K562 (cell line): ENCODE measurements around the gene NOL11. TPM values are rescaled to one million over a fixed set of nuclear protein-coding genes. Genes with fewer than 3 reads are reported as not detected.

ENCODE experiments used
- ATAC-seq: fragments of 200-7000 bp; cut with Tn5 transposase; 3 replicates; pipeline ENCODE4 v1.9.1; 2020; ENCODE audit warnings: moderate library complexity
- BruUV-seq: library from RNA; stranded (reverse); fragments of 400-500 nt; replicated peaks from 2 replicates; lab custom pipeline; 2021; lab: Mats Ljungman, UMichigan
- CTCF ChIA-PET: fragments of 300-600 bp; formaldehyde crosslinking; extraction: SDS; loops from one replicate; lab custom pipeline; 2021; ENCODE audit warnings: low intra/inter-chr PET ratio; lab: Yijun Ruan, JAX
- POLR2A ChIA-PET: fragments of 300-600, 350-650 bp; sonication (Branson Sonifier 250); formaldehyde crosslinking; extraction: SDS; loops from one replicate; lab custom pipeline; 2021; ENCODE audit warnings: antibody characterized with exemption, inconsistent platforms; lab: Yijun Ruan, JAX
- DNase-seq, 4 experiments: peaks; one replicate each; pipeline versions ENCODE4 v3.0.0 to v3.0.0-alpha.2; 2011 to 2018; ENCODE audit warnings: low spot score in 3 of 4, mixed read lengths in 3 of 4; ENCODE audit errors: extremely low read depth in 1 of 4
- FAIRE-seq: peaks from 2 replicates; lab custom pipeline; 2011; peaks lifted over from hg19 to GRCh38; lab: Jason Lieb, UNC
- H2AFZ ChIP-seq: 2 replicates; pipeline ENCODE4 v1.6.0; 2011; ENCODE audit warnings: low read depth, low read length, control low read depth, inconsistent platforms
- H3K27ac ChIP-seq: fragments of 200-600 bp; 3 replicates; pipeline ENCODE4 v1.8.0; 2011; ENCODE audit warnings: low read depth, mild to moderate bottlenecking, control low read depth, inconsistent platforms, low read length, moderate library complexity, mixed read lengths; ENCODE audit errors: extremely low read depth
- H3K27me3 ChIP-seq, 2 experiments: fragments of 300-600 bp in 1 of 2; 2 replicates in 1 of 2; 3 replicates in 1 of 2; pipeline versions ENCODE4 v1.6.0 to v1.8.0; 2011; ENCODE audit warnings: inconsistent platforms in 2 of 2, low read length in 2 of 2, mild to moderate bottlenecking in 1 of 2, mixed read lengths in 1 of 2, moderate library complexity in 1 of 2; ENCODE audit not compliant: control insufficient read depth in 2 of 2, insufficient read depth in 2 of 2
- H3K36me3 ChIP-seq: fragments of 300-600 bp; 3 replicates; pipeline ENCODE4 v1.8.0; 2011; ENCODE audit warnings: mild to moderate bottlenecking, low read length, inconsistent platforms; ENCODE audit not compliant: control insufficient read depth, insufficient read depth
- H3K4me1 ChIP-seq, 2 experiments: fragments of 200-600 bp in 1 of 2; replicated peaks in 1 of 2; 2 replicates in 1 of 2; 3 replicates in 1 of 2; pipeline versions ENCODE4 v1.5.1 to v1.8.0; 2011; ENCODE audit warnings: inconsistent platforms in 2 of 2, low read length in 2 of 2, mild to moderate bottlenecking in 1 of 2, mixed read lengths in 1 of 2, moderate library complexity in 1 of 2; ENCODE audit not compliant: control insufficient read depth in 2 of 2, insufficient read depth in 2 of 2
- H3K4me2 ChIP-seq: 2 replicates; pipeline ENCODE4 v1.6.1; 2011; ENCODE audit warnings: low read length, control low read depth, inconsistent platforms, mixed read lengths; ENCODE audit not compliant: insufficient read depth
- H3K4me3 ChIP-seq: fragments of 200-600 bp; sonication (generic), shearing (Covaris generic); 2 replicates; pipeline ENCODE4 v1.5.1; 2016; ENCODE audit warnings: control low read depth, inconsistent platforms
- H3K79me2 ChIP-seq: fragments of 200-600 bp; 3 replicates; pipeline ENCODE4 v1.8.0; 2011; ENCODE audit warnings: low read length, inconsistent platforms; ENCODE audit not compliant: control insufficient read depth, insufficient read depth
- H3K9ac ChIP-seq, 2 experiments: 2 replicates each; pipeline versions ENCODE4 v1.6.0 to v1.6.1; 2011; ENCODE audit warnings: low read depth in 2 of 2, low read length in 2 of 2, control low read depth in 1 of 2, inconsistent platforms in 1 of 2, mild to moderate bottlenecking in 1 of 2, mixed read lengths in 1 of 2; ENCODE audit not compliant: insufficient read depth in 1 of 2
- H3K9me1 ChIP-seq: one replicate; pipeline ENCODE4 v1.6.0; 2011; ENCODE audit warnings: inconsistent platforms, mild to moderate bottlenecking, low read length, moderate library complexity; ENCODE audit not compliant: control insufficient read depth, insufficient read depth
- H3K9me3 ChIP-seq: replicated peaks from 2 replicates; pipeline ENCODE4 v1.5.1; 2011; ENCODE audit warnings: low read depth, low read length, inconsistent platforms; ENCODE audit not compliant: control insufficient read depth, insufficient read depth
- H4K20me1 ChIP-seq: replicated peaks from 2 replicates; pipeline ENCODE4 v1.6.1; 2011; ENCODE audit warnings: low read length, inconsistent platforms, mixed read lengths; ENCODE audit not compliant: control insufficient read depth, insufficient read depth
- BRF1 ChIP-seq: IDR thresholded peaks from 3 replicates; pipeline ENCODE4 v1.6.1; 2011; ENCODE audit warnings: borderline replicate concordance, mild to moderate bottlenecking; ENCODE audit not compliant: insufficient read length; ENCODE audit errors: extremely low read depth
- COPS2 ChIP-seq: fragments of 450-650 bp; conservative IDR thresholded peaks from 2 replicates; pipeline ENCODE4 v1.6.1; 2016; ENCODE audit warnings: mild to moderate bottlenecking, moderate library complexity
- CTCF ChIP-seq, 3 experiments: IDR thresholded peaks in 2 of 3; conservative IDR thresholded peaks in 1 of 3; 2 replicates each; pipeline ENCODE4 v1.5.1; 2011 to 2012; ENCODE audit warnings: low read length in 3 of 3, mild to moderate bottlenecking in 3 of 3, control low read depth in 2 of 3, improper control_type of control experiment in 1 of 3, inconsistent platforms in 1 of 3, low read depth in 1 of 3, mixed read lengths in 1 of 3, moderate library complexity in 1 of 3; ENCODE audit not compliant: insufficient read depth in 2 of 3
- HSF4 ChIP-seq: fragments of 250-450 bp; sonication (Bioruptor Pico); IDR thresholded peaks from 2 replicates; pipeline ENCODE4 v2.1.2; 2022; ENCODE audit warnings: mild to moderate bottlenecking, moderate library complexity, borderline replicate concordance
- NR4A1 ChIP-seq, 2 experiments: fragments of 250-450 bp in 1 of 2; fragments of 450-650 bp in 1 of 2; sonication (Bioruptor Pico) in 1 of 2; IDR thresholded peaks; 2 replicates each; pipeline versions ENCODE4 v1.4.0 to v1.6.1; 2016 to 2020; ENCODE audit warnings: mild to moderate bottlenecking in 2 of 2, missing compliant biosample characterization in 1 of 2, missing genetic modification characterization in 1 of 2, moderate library complexity in 1 of 2
- NUFIP1 ChIP-seq: fragments of 450-650 bp; IDR thresholded peaks from 2 replicates; pipeline ENCODE4 v1.6.1; 2018; ENCODE audit not compliant: partially characterized antibody
- STAT5A ChIP-seq: IDR thresholded peaks from 2 replicates; pipeline ENCODE4 v1.6.1; 2012; ENCODE audit warnings: low read length, inconsistent platforms, borderline replicate concordance
- STAT5B ChIP-seq: fragments of 250-450 bp; sonication (Bioruptor Pico); IDR thresholded peaks from 2 replicates; pipeline ENCODE4 v1.8.0; 2021; ENCODE audit warnings: mild to moderate bottlenecking, inconsistent platforms
- ZNF140 ChIP-seq: fragments of 250-450 bp; sonication (Bioruptor Pico); IDR thresholded peaks from 2 replicates; pipeline ENCODE4 v1.8.0; 2021; ENCODE audit warnings: moderate library complexity, mild to moderate bottlenecking, inconsistent platforms
- ZNF184 ChIP-seq: sonication (generic); formaldehyde crosslinking; IDR thresholded peaks from 2 replicates; pipeline ENCODE4 v1.5.0; 2020; ENCODE audit warnings: missing genetic modification reagents
- WGBS: fragments of 100-300 bp; shearing (Covaris generic); methylation state at CpG from one replicate; pipeline ENCODE4 v1.1.6; 2016; ENCODE audit warnings: low coverage, mixed read lengths; ENCODE audit not compliant: insufficient coverage; ENCODE audit errors: missing lambda C conversion rate; 5-methylcytosine and 5-hydroxymethylcytosine counted together
- in situ Hi-C: fragments of 300-500 bp; cut with MboI; formaldehyde crosslinking; loops from 4 replicates; pipeline ENCODE4 v1.15.0; 2018; ENCODE audit warnings: inconsistent platforms, mixed read lengths
- intact Hi-C: fragments of 100-400 bp; cut with micrococcal nuclease; formaldehyde crosslinking; loops from 2 replicates; pipeline ENCODE4 v1.14.2; 2022
- polyA plus RNA-seq, 8 experiments: library from polyadenylated mRNA; depleted of rRNA in 4 of 8; stranded (reverse) in 5 of 8; unstranded in 3 of 8; fragments of >200 nt; fragmentation: Nextera tagmentation in 2 of 8; fragmentation: Illumina TruSeq in 1 of 8; extraction: Ambion mirVana in 2 of 8; extraction: Trizol in 1 of 8; gene quantifications; 2 replicates each; pipeline versions ENCODE4 v1.2.1 to v1.2.3, GENCODE V29; 2011 to 2014; ENCODE audit warnings: inconsistent platforms in 1 of 8, missing spikeins in 1 of 8
- total RNA-seq, 7 experiments: library from RNA; depleted of rRNA in 6 of 7; stranded (reverse); fragments of >200 nt in 6 of 7; fragmentation: Illumina TruSeq in 2 of 7; extraction: Trizol in 2 of 7; gene quantifications; 2 replicates each; pipeline versions ENCODE4 v1.2.1 to v1.2.3, GENCODE V29; 2011 to 2021; ENCODE audit warnings: low replicate concordance in 1 of 7

Gene NOL11
- total and polyA plus RNA-seq, 9 of the 15 experiments (the other 6 are each of a cell fraction or from before 2014, with no cell fraction given), result 61.1 to 175 (median 121) TPM

- Histone ChIP-seq H3K36me3 (no peaks in the 10 kb centered on the region), H2AFZ (no peak overlapping the region), H3K27ac (no peak overlapping the region), H3K4me3 (no peak overlapping the region), H3K27me3 (peaks cover 16 to 27% of the 10 kb centered on the region in 2 experiments), H3K4me1 (no peaks in the 10 kb centered on the region), H3K9ac (no peak overlapping the region), H3K79me2 (no peaks in the 10 kb centered on the region), H3K9me3 (no peaks in the 10 kb centered on the region), H3K4me2 (no peak overlapping the region), H3K9me1 (no peaks in the 10 kb centered on the region)
- BruUV-seq, result no TSS peak
- DNase-seq (no peak), ATAC-seq (no peak), FAIRE-seq (no peak)
- in situ Hi-C loops (loop anchor here (25.0 kb wide), 1 partner anchor 295 kb away; the partner anchor contains the start of gene PITPNC1), intact Hi-C loops (no loop called here)
- 0% methylated on average over 2 of the region's 2 CpGs for WGBS
- ChIA-PET POLR2A (no interaction called here), CTCF (no interaction called here)
- no peak for TF ChIP-seq ZNF184 (CRISPR knock-in tag)
- TF ChIP-seq STAT5A, result no peak
- TF ChIP-seq STAT5B, result no peak
- TF ChIP-seq, all 486 proteins: peak for 0
- no peaks in the 10 kb centered on the region for H4K20me1 ChIP-seq
These were observed 35.5 kb upstream of the NOL11 start for GRCh38 chr17:67682196-67682595.

- H3K9me3 ChIP-seq, result no peaks in the 10 kb centered on the region
- no peak overlapping the region for H3K4me2 ChIP-seq
- CTCF ChIA-PET, result no interaction called here
- FAIRE-seq (no peak), DNase-seq (no peak), ATAC-seq (no peak)
- intact Hi-C loops (loop anchor here (5.0 kb wide), 2 partner anchors 308 to 408 kb away; partner anchors contain the start of gene PITPNC1), in situ Hi-C loops (loop anchor here (25.0 kb wide), 1 partner anchor 298 kb away; the partner anchor contains the start of gene PITPNC1)
- H3K79me2 ChIP-seq, result no peaks in the 10 kb centered on the region
- H3K36me3 ChIP-seq, result no peaks in the 10 kb centered on the region
- POLR2A ChIA-PET, result interaction anchor here (0.5 kb wide), 1 partner anchor 11 kb away, joined by 3 read pairs; no protein-coding TSS in a partner anchor
- no peak overlapping the region for H3K9ac ChIP-seq
- H3K4me3 ChIP-seq, result no peak overlapping the region
- BruUV-seq, result no TSS peak
- no peaks in the 10 kb centered on the region for H3K4me1 ChIP-seq
- H3K27ac ChIP-seq, result no peak overlapping the region
- H3K27me3 ChIP-seq, result peaks cover 14% of the 10 kb centered on the region in 2 experiments; a peak in 4 of 5 replicates
- WGBS, result 3% methylated on average over 3 of the region's 3 CpGs
- no peak overlapping the region for H2AFZ ChIP-seq
- TF ChIP-seq NR4A1 (CRISPR knock-in tag; IDR thresholded peaks at IDR 0.05) (no peak), NR4A1 (tag; IDR thresholded peaks at IDR 0.05) (no peak), CTCF (IDR thresholded peaks at IDR 0.05 in 2 of 3, conservative IDR thresholded peaks at IDR 0.05 in 1 of 3; ENCODE audit: insufficient read depth in 2 of 3, low read depth in 1 of 3, low read length in 3 of 3) (no peak), HSF4 (no peak), BRF1 (no peak), COPS2 (no peak), NUFIP1 (no peak), ZNF140 (no peak)
- TF ChIP-seq, all 486 proteins: peak for 0
- no peaks in the 10 kb centered on the region for H3K9me1 ChIP-seq
- H4K20me1 ChIP-seq, result 0 out of 2 replicates have a peak, but pooled peaks cover 2% of the 10 kb centered on the region
These were observed 32.4 kb upstream of the NOL11 start for GRCh38 chr17:67685351-67685750.
